ENCODE measurements around the gene MACF1.
A peak's percentile ranks its signal among the peaks of the same experiment; 100 is the strongest.
"Not testable (repeated sequence)": the region's sequence is repeated elsewhere in the genome, so short reads cannot be mapped to it uniquely, and the experiment has no call there.

Gene MACF1

GRCh38 chr1:39177706-39178105 lies 26.8 kb upstream of the MACF1 start:
- DNase-seq (ENCODE audit: low spot score), result no peak

- DNase-seq (ENCODE audit: low spot score), result peak; percentile 85
These were observed 25.7 kb upstream of the MACF1 start for GRCh38 chr1:39178541-39179431.

GRCh38 chr1:39181311-39181710 lies 23.2 kb upstream of the MACF1 start:
- no peak for DNase-seq (ENCODE audit: low spot score)

GRCh38 chr1:39182804-39183203 lies 21.7 kb upstream of the MACF1 start:
- no peak for DNase-seq (ENCODE audit: low spot score)

- DNase-seq (ENCODE audit: low spot score), result peak; percentile 97
These were observed 20.8 kb upstream of the MACF1 start for GRCh38 chr1:39183503-39184353.

GRCh38 chr1:39184354-39184818 lies 20.1 kb upstream of the MACF1 start:
- DNase-seq (ENCODE audit: low spot score), result no peak

GRCh38 chr1:39187275-39188046 lies 17.0 kb upstream of the MACF1 start:
- no peak for DNase-seq (ENCODE audit: low spot score)

GRCh38 chr1:39189592-39190041 lies 14.9 kb upstream of the MACF1 start:
- DNase-seq (ENCODE audit: low spot score), result peak; percentile 51

GRCh38 chr1:39190096-39190495 lies 14.4 kb upstream of the MACF1 start:
- no peak for DNase-seq (ENCODE audit: low spot score)

GRCh38 chr1:39194398-39195051 lies 10.0 kb upstream of the MACF1 start:
- no peak for DNase-seq (ENCODE audit: low spot score)

- DNase-seq (ENCODE audit: low spot score), result no peak
These were observed 9.1 kb upstream of the MACF1 start for GRCh38 chr1:39195166-39196111.

GRCh38 chr1:39196244-39197215 lies 8.0 kb upstream of the MACF1 start:
- DNase-seq (ENCODE audit: low spot score), result peak; percentile 58

GRCh38 chr1:39199593-39199992 lies 4.9 kb upstream of the MACF1 start:
- DNase-seq (ENCODE audit: low spot score), result no peak

- peak; percentile 60 for DNase-seq (ENCODE audit: low spot score)
These were observed 746 bp downstream of the MACF1 start for GRCh38 chr1:39205102-39205780.

- DNase-seq (ENCODE audit: low spot score), result no peak
These were observed 1.4 kb downstream of the MACF1 start for GRCh38 chr1:39205781-39206464.

- DNase-seq (ENCODE audit: low spot score), result not testable (repeated sequence)
These were observed 3.9 kb downstream of the MACF1 start for GRCh38 chr1:39208360-39208759.

GRCh38 chr1:39210649-39211048 lies 6.2 kb downstream of the MACF1 start:
- DNase-seq (ENCODE audit: low spot score), result no peak

- DNase-seq (ENCODE audit: low spot score), result no peak
These were observed 8.0 kb downstream of the MACF1 start for GRCh38 chr1:39212499-39212898.
